Germinal center (tissue), 1 donor: ENCODE results near the gene UNCX.
"Not testable (repeated sequence)": the region's sequence is repeated elsewhere in the genome, so short reads cannot be mapped to it uniquely, and the experiment has no call there.

ENCODE experiments used
- DNase-seq: peaks from one replicate; pipeline ENCODE4 v3.0.0; 2012; ENCODE audit warnings: mixed read lengths, low spot score

Gene UNCX

DNA sequence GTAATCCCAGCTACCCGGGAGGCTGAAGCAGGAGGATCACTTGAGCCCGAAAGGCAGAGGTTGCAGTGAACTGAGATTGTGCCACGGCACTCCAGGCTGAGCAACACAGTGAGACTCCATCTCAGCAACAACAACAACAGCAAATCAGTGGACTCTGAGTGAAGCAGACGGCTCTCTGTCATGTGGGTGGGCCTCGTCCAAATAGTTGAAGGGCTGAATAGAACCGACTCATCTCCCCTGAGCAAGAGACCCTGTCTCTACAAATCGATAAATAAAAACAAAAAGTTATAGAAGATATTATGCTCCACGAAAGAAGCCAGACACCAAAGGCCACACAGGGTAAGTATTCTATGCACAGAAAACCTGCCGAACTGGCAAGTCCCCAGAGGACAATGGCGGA lies 45.9 kb downstream of the UNCX start:
- no peak for DNase-seq

DNA sequence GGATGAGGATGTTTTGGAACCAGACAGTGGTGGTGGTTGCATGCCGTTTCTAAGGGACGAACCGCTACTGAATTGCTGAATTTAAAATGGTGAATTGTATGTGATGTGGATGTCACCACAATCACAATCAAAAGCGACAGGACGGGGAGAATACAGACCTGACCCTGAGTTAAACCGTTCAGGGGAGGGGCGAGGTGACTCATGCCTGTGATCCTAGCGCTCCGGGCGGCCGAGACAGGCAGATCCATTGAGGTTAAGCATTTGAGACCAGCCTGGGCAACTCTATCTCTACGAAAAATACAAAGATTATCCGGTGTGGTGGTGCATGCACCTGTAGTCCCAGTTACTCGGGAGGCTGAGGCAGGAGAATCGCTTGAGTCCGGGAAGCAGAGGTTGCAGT lies 46.4 kb downstream of the UNCX start:
- DNase-seq: no peak

DNA sequence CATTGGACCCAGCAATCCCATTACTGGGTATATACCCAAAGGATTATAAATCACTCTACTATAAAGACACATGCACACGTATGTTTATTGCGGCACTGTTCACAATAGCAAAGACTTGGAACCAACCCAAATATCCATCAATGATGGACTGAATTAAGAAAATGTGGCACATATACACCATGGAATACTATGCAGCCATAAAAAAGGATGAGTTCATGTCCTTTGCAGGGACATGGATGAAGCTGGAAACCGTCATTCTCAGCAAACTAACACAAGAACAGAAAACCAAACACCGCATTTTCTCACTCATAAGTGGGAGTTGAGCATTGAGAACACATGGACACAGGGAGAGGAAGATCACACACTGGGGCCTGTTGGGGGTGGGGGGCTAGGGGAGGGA lies 47.2 kb downstream of the UNCX start:
- DNase-seq: not testable (repeated sequence)

DNA sequence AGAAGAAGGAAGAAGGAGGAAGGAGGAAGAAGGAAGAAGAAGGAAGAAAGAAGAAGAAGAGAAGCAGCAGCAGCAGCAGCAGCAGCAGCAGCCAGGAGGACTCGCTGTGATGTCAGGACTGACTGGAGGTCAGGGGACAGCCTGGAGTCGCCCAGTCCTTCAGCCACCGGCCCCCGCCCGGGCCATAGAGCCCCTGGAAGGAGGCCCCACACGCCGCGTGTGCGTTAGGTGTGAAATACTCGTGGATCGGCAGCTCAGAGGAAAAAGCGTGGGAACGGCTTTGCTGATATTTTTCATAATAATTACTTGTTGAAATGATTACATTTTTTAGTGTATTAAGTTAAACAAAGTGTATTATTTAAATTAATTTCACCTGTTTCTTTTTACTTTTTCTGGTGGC lies 48.4 kb downstream of the UNCX start:
- DNase-seq: no peak

DNA sequence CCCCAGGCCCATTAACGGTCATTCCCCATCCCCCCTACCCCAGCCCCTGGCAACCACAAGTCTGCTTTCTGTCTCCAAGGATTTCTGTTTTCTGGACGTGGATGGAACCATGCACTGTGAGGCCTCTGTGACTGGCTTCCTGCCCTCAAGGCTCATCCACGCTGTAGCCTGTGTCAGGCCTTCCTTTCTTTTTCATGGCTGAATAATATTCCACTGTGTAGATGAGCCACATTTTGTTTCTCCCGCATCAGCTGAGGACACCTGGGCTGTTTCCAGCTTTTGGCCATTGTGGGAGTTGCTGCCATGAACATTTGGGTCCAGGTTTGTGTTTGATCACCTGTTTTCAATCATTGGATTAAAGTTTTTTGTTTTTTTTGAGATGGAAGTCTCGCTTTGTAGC lies 50.0 kb downstream of the UNCX start:
- no peak for DNase-seq

DNA sequence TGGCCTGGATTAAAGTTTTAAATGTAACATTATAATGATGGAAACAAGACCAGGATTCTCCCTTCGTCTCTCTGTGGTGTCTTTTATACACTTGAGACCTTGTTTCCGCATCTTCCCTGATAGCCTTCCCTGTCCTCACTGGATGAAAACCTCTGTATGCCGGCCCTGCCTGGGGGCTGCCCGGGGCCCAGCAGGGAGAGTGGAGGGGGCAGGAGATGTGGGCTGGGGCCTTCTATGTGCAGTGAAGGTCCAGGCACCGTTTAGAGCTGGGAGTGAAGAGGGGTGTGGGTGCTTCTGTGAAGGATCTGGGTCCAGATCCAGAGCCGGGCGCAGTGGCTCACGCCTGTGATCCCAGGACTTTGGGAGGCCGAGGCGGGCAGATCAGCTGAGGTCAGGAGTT lies 50.7 kb downstream of the UNCX start:
- no peak for DNase-seq

DNA sequence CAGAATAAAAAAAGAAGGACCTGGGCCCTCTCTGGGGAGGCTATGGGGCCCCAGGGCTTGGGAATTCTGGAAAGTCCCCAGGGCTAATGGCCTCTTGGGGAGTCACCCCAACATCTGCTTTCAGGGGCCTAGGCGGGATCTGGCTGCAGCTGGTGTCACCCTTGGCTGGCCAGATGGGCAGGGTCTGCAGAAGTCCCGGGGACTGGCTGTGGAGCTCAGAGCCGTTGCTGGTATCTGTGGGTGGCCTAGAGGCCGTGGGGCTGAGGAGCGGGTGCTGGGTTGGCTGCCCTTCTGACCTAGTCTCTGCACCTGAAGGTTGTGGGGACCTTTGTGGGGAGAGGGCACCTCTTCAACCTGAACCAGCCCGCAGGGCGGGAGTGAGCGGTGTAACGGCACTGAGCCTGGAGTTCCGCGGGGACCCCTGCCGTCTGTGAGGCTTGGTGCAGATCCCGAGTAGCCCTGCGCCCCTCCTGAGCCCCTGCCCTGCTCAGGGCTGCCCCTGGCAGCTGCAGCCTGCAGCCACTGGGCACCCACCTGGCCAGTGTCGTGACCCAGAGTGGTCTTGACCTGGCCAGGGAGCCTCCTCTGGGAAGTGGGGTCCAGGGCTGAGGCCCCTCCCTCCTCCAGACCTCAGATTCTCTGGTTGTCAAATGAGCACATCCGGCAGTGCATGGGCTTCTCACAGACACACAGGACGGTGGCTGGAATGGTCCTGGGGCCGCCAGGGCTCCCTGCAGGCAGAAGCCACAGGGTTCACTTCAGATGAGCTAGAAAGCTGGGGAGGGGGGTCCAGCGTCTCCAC lies 51.5 kb downstream of the UNCX start:
- DNase-seq: no peak

DNA sequence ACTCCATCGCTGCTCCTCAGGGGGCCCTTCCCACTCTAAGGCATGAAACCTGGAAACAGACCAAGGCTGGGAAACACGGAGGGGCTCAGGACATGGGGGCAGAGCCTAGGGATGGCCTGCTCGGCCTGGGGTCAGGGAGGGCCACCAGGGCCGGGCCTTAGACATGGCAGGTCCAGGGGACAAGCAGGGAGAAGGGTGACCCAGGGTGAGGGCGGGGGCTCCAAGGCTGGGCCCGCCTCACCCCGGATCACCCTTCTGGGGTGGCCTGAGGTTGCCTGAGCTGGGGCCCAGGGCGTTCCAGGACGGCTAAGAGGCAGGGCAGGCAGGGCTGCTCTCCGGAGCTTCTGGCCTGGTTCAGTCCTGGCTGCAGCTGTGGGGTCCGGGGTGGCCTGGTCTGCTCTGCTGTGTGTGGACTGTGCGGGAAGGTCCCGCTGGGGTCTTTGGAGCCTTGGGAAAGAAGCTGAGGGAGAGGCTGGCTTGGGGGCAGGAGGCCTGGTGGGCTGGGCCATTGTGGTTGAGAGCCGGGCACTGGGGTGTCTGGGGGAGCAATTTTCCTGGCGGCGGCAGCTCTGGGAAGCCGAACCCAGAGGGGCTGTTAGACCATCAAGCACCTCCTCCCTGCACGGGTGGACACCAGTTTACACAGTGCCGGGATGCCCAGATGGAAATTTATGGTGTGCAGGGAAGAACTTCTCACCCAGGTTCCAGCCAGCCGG lies 52.2 kb downstream of the UNCX start:
- DNase-seq: no peak

DNA sequence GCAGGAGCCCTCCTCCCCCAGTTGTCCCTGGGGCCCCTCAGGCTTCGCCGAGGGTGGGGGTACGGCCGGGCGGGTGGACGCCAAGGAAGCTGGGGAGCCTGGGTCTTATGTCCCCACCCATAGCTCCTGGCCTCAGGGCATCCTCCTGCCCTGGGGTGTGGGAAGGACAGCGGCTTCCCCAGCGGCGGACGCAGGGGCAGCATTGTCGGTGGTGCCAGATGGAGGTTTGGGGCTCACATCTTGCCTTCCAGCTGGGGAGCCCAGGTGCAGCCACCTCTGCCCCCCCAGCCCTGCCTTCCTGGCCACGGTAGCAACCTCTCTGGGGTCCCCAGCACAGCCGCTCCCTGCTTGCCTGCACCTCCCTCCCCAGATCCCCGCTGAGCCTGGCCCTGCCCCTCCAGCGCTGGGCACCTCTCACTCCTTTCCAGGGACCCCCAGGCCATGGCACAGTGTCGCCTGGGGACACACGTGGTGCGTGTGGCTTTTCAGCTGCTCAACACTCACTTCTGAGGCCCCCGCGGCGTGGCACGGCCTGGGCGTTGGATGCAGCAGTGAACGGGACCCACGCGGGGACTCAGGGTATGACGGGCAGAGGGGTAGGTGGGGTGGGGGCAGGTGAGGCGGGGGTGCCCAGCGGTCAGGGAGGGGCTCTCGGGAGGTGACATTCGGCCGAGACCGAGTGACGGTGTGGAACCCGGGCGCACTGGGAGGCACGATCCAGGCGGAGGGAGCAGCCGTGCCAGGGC lies 53.1 kb downstream of the UNCX start:
- DNase-seq: no peak
